Mucosa of descending colon (tissue), 3 donors: ENCODE results near the gene RXRA. TPM values are rescaled to one million over a fixed set of nuclear protein-coding genes. Genes with fewer than 3 reads are reported as not detected.
A peak's percentile ranks its signal among the peaks of the same experiment; 100 is the strongest.

ENCODE experiments used
- ATAC-seq: fragments of 200-7000 bp; cut with Tn5 transposase; one replicate; pipeline ENCODE4 v1.9.1; 2020; ENCODE audit warnings: mild to moderate bottlenecking, moderate library complexity
- DNase-seq, 3 donors: peaks; one replicate each; pipeline ENCODE4 v3.0.0-alpha.2; 2020
- H3K36me3 ChIP-seq: fragments of 200-600 bp; one replicate; pipeline ENCODE4 v1.8.0; 2021; ENCODE audit warnings: low read depth, mild to moderate bottlenecking
- H3K4me1 ChIP-seq: fragments of 200-600 bp; one replicate; pipeline ENCODE4 v1.8.0; 2021; ENCODE audit warnings: low read depth, mild to moderate bottlenecking
- H3K4me3 ChIP-seq: fragments of 200-600 bp; one replicate; pipeline ENCODE4 v1.8.0; 2021; ENCODE audit warnings: mild to moderate bottlenecking
- H3K9me3 ChIP-seq: fragments of 200-600 bp; one replicate; pipeline ENCODE4 v1.8.0; 2021; ENCODE audit warnings: mild to moderate bottlenecking
- CTCF ChIP-seq: fragments of 200-600 bp; IDR thresholded peaks from one replicate; pipeline ENCODE4 v1.8.0; 2022; ENCODE audit warnings: antibody characterized with exemption, mild to moderate bottlenecking
- intact Hi-C, 2 donors: fragments of 100-400 bp; cut with DNase I in 1 of 2; cut with micrococcal nuclease in 1 of 2; formaldehyde crosslinking; loops; one replicate each; pipeline versions ENCODE4 v1.11.0 to v1.11.1; 2022; cut with DNase I, micrococcal nuclease
- total RNA-seq, 3 donors: library from RNA; stranded (reverse); fragmentation: NEBNext Ultra II Directional in 2 of 3; extraction: Animal tissue kit (Norgen Biotek cat#: 25700) in 2 of 3; gene quantifications; one replicate each; pipeline versions ENCODE4 v1.2.1 to v1.2.4, GENCODE V29; 2021 to 2023
- donor health status: DM: no; HTN: no; CAD: no; lungs with moderate emphysema.
- donor health status: DM: no; HTN: no; CAD: no.
- donor health status: DM: no; HTN: yes; CAD: no.

RXRA gene
- total RNA-seq, 3 donors from 2014 or later: 75.2 to 101 (median 85.3) TPM

- intact Hi-C loops: no loop called here
- ATAC-seq: no peak
- Histone ChIP-seq H3K9me3 (no peaks in the 10 kb centered on the region), H3K4me3 (no peak overlapping the region), H3K36me3 (no peaks in the 10 kb centered on the region), H3K4me1 (peaks cover 64% of the 10 kb centered on the region)
- DNase-seq: no peak
- no peak for TF ChIP-seq CTCF
Measured at GRCh38 chr9:134361426-134361825, 35.2 kb downstream of the RXRA start.

GRCh38 chr9:134361843-134362414 lies 35.7 kb downstream of the RXRA start:
- H3K4me3 ChIP-seq: no peak overlapping the region
- DNase-seq: no peak
- H3K9me3 ChIP-seq: no peaks in the 10 kb centered on the region
- no peak for ATAC-seq
- peaks cover 64% of the 10 kb centered on the region for H3K4me1 ChIP-seq
- no peaks in the 10 kb centered on the region for H3K36me3 ChIP-seq
- TF ChIP-seq CTCF: no peak
- intact Hi-C loops: no loop called here

- intact Hi-C loops: no loop called here
- no peak for DNase-seq
- H3K36me3 ChIP-seq: no peaks in the 10 kb centered on the region
- peak; percentile 51 for ATAC-seq
- H3K4me3 ChIP-seq: no peak overlapping the region
- H3K9me3 ChIP-seq: no peaks in the 10 kb centered on the region
- no peak for TF ChIP-seq CTCF
- H3K4me1 ChIP-seq: peaks cover 53% of the 10 kb centered on the region
Measured at GRCh38 chr9:134363450-134363849, 37.2 kb downstream of the RXRA start.

GRCh38 chr9:134364391-134365114 lies 38.3 kb downstream of the RXRA start:
- peaks cover 47% of the 10 kb centered on the region for H3K4me1 ChIP-seq
- no peak overlapping the region for H3K4me3 ChIP-seq
- no peaks in the 10 kb centered on the region for H3K36me3 ChIP-seq
- intact Hi-C loops: no loop called here
- no peak for TF ChIP-seq CTCF
- no peak for ATAC-seq
- no peaks in the 10 kb centered on the region for H3K9me3 ChIP-seq
- no peak for DNase-seq

GRCh38 chr9:134365115-134365596 lies 38.9 kb downstream of the RXRA start:
- ATAC-seq: no peak
- Histone ChIP-seq H3K36me3 (no peaks in the 10 kb centered on the region), H3K9me3 (no peaks in the 10 kb centered on the region), H3K4me3 (no peak overlapping the region), H3K4me1 (peaks cover 43% of the 10 kb centered on the region)
- TF ChIP-seq CTCF: no peak
- intact Hi-C loops: no loop called here
- DNase-seq: no peak
